ENCODE measurements around the gene NPHP1. TPM values are rescaled to one million over a fixed set of nuclear protein-coding genes. Genes with fewer than 3 reads are reported as not detected.
"Not testable (repeated sequence)": the region's sequence is repeated elsewhere in the genome, so short reads cannot be mapped to it uniquely, and the experiment has no call there.

Gene NPHP1
- total and polyA plus RNA-seq, 9 donors, result 4.3 to 9.8 (median 5.5) TPM

GRCh38 chr2:110220190-110220564 lies 15.4 kb upstream of the NPHP1 start:
- Histone ChIP-seq H3K4me3 (ENCODE audit: low read length) (no peak overlapping the region), H3K27me3 (ENCODE audit: control insufficient read depth, insufficient read depth, low read length) (peaks cover 9% of the 10 kb centered on the region), H3K27ac (ENCODE audit: low read length) (no peak overlapping the region), H3K9me3 (replicated peaks; ENCODE audit: control insufficient read depth, low read depth, low read length) (no peaks in the 10 kb centered on the region), H3K4me1 (ENCODE audit: control insufficient read depth, insufficient read depth, low read length) (peaks cover 2% of the 10 kb centered on the region), H3K36me3 (ENCODE audit: control insufficient read depth, insufficient read depth, low read length) (no peaks in the 10 kb centered on the region)
- DNase-seq, result no peak
- WGBS (ENCODE audit: insufficient coverage), result no CpG with 5 or more reads among the region's 2 CpGs

DNA sequence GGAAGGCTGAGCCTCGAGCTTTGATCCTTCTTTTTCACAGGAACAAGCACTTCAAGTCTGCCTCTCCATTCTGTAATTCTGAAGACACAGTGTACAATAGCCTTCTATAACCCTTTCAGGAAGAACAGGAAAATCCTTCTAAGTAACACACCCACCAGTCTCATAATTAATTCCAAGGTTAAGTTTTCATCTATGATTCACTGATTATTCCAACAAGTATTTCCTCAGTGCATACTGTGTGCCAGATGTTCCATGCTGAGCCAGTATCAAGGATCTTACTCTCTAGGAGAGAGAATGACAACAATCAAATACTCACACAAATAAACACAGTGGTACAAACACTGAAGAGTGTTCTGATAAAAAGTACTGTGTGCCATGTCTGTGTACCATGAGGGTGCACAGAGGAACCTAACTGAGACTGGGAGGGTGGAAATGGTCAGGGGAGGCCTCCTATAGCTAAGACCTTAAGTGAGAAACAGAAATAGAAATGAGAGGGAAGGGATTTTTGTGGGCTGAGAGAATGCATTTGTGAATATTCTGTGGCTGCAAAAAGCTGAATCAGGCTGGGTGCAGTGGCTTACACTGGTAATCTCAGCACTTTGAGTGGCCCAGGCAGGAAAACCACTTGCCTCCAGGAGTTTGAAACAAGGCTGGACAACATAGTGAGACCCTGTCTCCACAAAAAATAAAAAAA lies 14.8 kb upstream of the NPHP1 start:
- Histone ChIP-seq H3K27ac (ENCODE audit: low read length) (no peak overlapping the region), H3K4me1 (ENCODE audit: control insufficient read depth, insufficient read depth, low read length) (peaks cover 2% of the 10 kb centered on the region), H3K4me3 (ENCODE audit: low read length) (no peak overlapping the region), H3K36me3 (ENCODE audit: control insufficient read depth, insufficient read depth, low read length) (no peaks in the 10 kb centered on the region), H3K9me3 (replicated peaks; ENCODE audit: control insufficient read depth, low read depth, low read length) (no peaks in the 10 kb centered on the region), H3K27me3 (ENCODE audit: control insufficient read depth, insufficient read depth, low read length) (peaks cover 9% of the 10 kb centered on the region)
- WGBS (ENCODE audit: insufficient coverage), result 71% methylated on average over 1 of the region's 1 CpG
- no peak for DNase-seq

GRCh38 chr2:110218889-110219288 lies 14.1 kb upstream of the NPHP1 start:
- not testable (repeated sequence) for DNase-seq; H3K4me1 ChIP-seq (ENCODE audit: control insufficient read depth, insufficient read depth, low read length); H3K27ac ChIP-seq (ENCODE audit: low read length); H3K4me3 ChIP-seq (ENCODE audit: low read length); H3K9me3 ChIP-seq (replicated peaks; ENCODE audit: control insufficient read depth, low read depth, low read length); H3K27me3 ChIP-seq (ENCODE audit: control insufficient read depth, insufficient read depth, low read length); H3K36me3 ChIP-seq (ENCODE audit: control insufficient read depth, insufficient read depth, low read length)
- WGBS (ENCODE audit: insufficient coverage), result 100% methylated on average over 5 of the region's 7 CpGs

DNA sequence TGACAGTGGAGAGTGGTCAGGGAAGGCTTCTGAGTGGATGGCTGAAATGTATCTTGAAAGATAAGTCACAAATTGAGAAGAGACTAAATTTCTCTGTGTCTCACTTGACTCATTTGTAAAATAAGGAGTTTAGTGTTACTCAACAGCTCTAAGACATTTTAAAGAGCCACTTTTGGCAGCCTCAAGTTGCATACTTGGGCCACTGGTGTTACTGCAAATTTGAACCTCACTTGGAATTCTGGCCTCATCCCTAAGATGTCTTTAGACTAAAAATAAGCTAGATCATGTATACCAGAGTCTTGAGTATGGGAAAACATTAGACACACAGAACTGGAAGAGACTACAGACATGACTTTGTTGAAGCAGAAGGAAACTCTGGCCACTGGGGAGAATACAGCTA lies 12.0 kb upstream of the NPHP1 start:
- peak overlapping the region; percentile 4 for H3K27ac ChIP-seq (ENCODE audit: low read length)
- peaks cover 3% of the 10 kb centered on the region for H3K27me3 ChIP-seq (ENCODE audit: control insufficient read depth, insufficient read depth, low read length)
- no peak for DNase-seq
- peaks cover 2% of the 10 kb centered on the region for H3K4me1 ChIP-seq (ENCODE audit: control insufficient read depth, insufficient read depth, low read length)
- no peak overlapping the region for H3K4me3 ChIP-seq (ENCODE audit: low read length)
- H3K9me3 ChIP-seq (replicated peaks; ENCODE audit: control insufficient read depth, low read depth, low read length), result no peaks in the 10 kb centered on the region
- H3K36me3 ChIP-seq (ENCODE audit: control insufficient read depth, insufficient read depth, low read length), result no peaks in the 10 kb centered on the region

- no peak overlapping the region for H3K27ac ChIP-seq (ENCODE audit: low read length)
Observed at GRCh38 chr2:110216199-110216598, 11.4 kb upstream of the NPHP1 start.

DNA sequence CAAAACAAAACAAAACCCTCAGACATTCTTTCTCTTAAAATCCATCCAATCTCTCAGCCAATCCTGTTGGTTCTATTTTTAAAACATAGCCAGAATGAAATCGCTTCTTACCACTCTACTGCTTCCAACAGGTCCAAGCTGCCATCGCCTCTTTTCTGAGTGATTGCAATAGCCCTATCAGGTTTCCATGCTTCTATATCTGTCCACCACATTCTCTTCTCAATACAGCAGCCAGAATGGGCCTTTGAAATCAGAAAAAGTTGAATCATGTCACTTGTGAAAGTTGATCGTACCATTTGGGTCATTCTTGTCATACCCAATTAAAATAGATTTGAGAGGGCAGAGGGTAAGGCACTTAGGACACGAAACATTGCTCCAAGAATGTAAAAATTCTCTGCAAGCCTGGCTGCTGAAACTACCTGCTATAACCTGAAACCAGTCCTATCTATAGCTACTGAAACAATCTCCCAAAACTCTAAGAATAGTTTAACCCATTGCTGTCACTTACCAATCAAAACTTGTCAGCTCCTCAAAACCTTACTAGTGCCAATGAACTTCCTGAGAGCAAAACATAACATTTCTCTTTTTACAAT lies 10.8 kb upstream of the NPHP1 start:
- Histone ChIP-seq H3K27me3 (ENCODE audit: control insufficient read depth, insufficient read depth, low read length) (peaks cover 3% of the 10 kb centered on the region), H3K4me1 (ENCODE audit: control insufficient read depth, insufficient read depth, low read length) (peaks cover 5% of the 10 kb centered on the region), H3K27ac (ENCODE audit: low read length) (no peak overlapping the region), H3K9me3 (replicated peaks; ENCODE audit: control insufficient read depth, low read depth, low read length) (no peaks in the 10 kb centered on the region), H3K4me3 (ENCODE audit: low read length) (no peak overlapping the region), H3K36me3 (ENCODE audit: control insufficient read depth, insufficient read depth, low read length) (peaks cover under 1% of the 10 kb centered on the region)
- DNase-seq, result peak; percentile 26
- WGBS (ENCODE audit: insufficient coverage), result 63% methylated on average over 2 of the region's 4 CpGs

More at GRCh38 chr2:110216199-110216598, 11.4 kb upstream of the NPHP1 start:
- H3K4me1 ChIP-seq (ENCODE audit: control insufficient read depth, insufficient read depth, low read length), result peaks cover 2% of the 10 kb centered on the region
- 29% methylated on average over 1 of the region's 3 CpGs for WGBS (ENCODE audit: insufficient coverage)
- H3K9me3 ChIP-seq (replicated peaks; ENCODE audit: control insufficient read depth, low read depth, low read length), result no peaks in the 10 kb centered on the region
- DNase-seq, result no peak
- H3K27me3 ChIP-seq (ENCODE audit: control insufficient read depth, insufficient read depth, low read length), result peaks cover 3% of the 10 kb centered on the region
- no peaks in the 10 kb centered on the region for H3K36me3 ChIP-seq (ENCODE audit: control insufficient read depth, insufficient read depth, low read length)
- no peak overlapping the region for H3K4me3 ChIP-seq (ENCODE audit: low read length)

DNA sequence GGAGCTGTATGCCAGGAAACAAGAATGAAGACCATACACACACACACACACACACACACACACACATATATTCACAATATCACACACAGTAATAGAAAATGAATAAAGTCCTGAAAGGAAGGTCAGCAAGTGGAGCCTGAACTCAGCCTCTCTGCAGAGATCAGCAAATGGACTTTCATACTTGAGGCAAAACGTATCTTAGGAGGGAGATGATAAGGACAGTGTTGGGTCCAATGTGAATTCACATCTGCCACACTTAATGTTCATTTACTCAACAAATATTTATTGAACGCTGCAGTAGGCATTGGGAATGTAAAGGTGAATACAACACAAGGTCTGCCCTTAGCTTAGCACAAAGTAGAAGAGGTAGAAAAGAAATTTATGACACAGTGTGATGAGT lies 10.3 kb upstream of the NPHP1 start:
- WGBS (ENCODE audit: insufficient coverage), result no CpG with 5 or more reads among the region's 2 CpGs
- no peak overlapping the region for H3K4me3 ChIP-seq (ENCODE audit: low read length)

GRCh38 chr2:110213522-110213921 lies 8.7 kb upstream of the NPHP1 start:
- not testable (repeated sequence) for H3K4me1 ChIP-seq (ENCODE audit: control insufficient read depth, insufficient read depth, low read length); H3K9me3 ChIP-seq (replicated peaks; ENCODE audit: control insufficient read depth, low read depth, low read length); DNase-seq; H3K4me3 ChIP-seq (ENCODE audit: low read length); H3K27ac ChIP-seq (ENCODE audit: low read length); H3K36me3 ChIP-seq (ENCODE audit: control insufficient read depth, insufficient read depth, low read length); H3K27me3 ChIP-seq (ENCODE audit: control insufficient read depth, insufficient read depth, low read length)
- no CpG with 5 or more reads among the region's 3 CpGs for WGBS (ENCODE audit: insufficient coverage)

More for the DNA sequence above, 10.3 kb upstream of the NPHP1 start:
- H3K9me3 ChIP-seq (replicated peaks; ENCODE audit: control insufficient read depth, low read depth, low read length), result no peaks in the 10 kb centered on the region
- peaks cover 5% of the 10 kb centered on the region for H3K4me1 ChIP-seq (ENCODE audit: control insufficient read depth, insufficient read depth, low read length)
- DNase-seq, result no peak
- peaks cover 4% of the 10 kb centered on the region for H3K36me3 ChIP-seq (ENCODE audit: control insufficient read depth, insufficient read depth, low read length)
- H3K27me3 ChIP-seq (ENCODE audit: control insufficient read depth, insufficient read depth, low read length), result peaks cover 3% of the 10 kb centered on the region
- no peak overlapping the region for H3K27ac ChIP-seq (ENCODE audit: low read length)

DNA sequence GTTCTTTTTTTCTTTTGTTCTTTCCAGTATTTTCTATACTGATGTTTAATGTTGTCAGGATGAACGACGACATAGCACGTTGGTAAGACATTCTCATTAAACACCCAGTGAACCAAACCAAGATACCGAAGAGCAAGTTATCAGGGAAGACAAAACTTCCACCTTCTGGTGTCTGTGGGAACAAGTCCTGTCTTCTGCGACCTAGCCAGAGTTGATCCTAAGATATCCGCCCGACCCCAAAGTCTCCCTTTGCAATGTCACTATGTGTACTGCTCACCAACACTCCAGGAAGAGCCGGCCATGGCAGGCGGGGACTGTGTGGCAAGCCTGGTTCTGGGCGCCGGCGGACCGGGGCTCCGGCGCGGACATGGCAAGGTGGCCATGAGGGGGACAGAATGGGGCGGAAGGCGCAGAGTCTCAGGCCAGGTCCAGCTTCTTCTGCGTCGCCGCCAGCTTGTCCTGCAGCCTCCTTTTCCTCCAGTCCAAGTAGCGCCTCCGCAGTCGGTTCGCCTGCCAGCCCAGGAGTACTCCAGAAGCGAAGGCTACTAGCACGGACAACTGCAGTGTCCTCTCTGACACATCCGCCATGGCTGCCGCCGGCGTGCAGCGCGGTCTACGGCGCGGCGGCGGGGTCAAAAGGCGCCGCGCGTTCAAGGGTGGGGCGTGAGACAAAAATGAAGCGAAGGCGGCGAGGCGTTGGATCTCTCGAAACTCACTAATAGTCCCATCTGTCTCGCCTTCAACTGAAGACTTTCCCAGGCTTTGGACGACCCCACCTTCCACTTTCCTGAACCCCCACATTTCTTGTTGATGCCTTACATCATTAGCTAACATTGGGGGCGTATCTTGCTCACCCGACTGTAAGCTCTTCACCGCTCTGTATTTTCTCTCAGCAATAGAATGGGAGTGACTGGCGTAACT lies 7.4 kb upstream of the NPHP1 start, which contains the start of gene MTLN:
Gene MTLN (minus strand): TSS at position 610 of the 921 bp plus-strand sequence. CDS start 22 bp downstream, at position 588.
- peaks cover 5% of the 10 kb centered on the region for H3K4me1 ChIP-seq (ENCODE audit: control insufficient read depth, insufficient read depth, low read length)
- H3K36me3 ChIP-seq (ENCODE audit: control insufficient read depth, insufficient read depth, low read length), result peaks cover 10% of the 10 kb centered on the region
- no peaks in the 10 kb centered on the region for H3K9me3 ChIP-seq (replicated peaks; ENCODE audit: control insufficient read depth, low read depth, low read length)
- DNase-seq, result peak; percentile 91
- peak within 1 kb of the TSS; percentile 88 for H3K4me3 ChIP-seq (ENCODE audit: low read length)
- peak within 1 kb of the TSS; percentile 94 for H3K27ac ChIP-seq (ENCODE audit: low read length)
- no peaks in the 10 kb centered on the region for H3K27me3 ChIP-seq (ENCODE audit: control insufficient read depth, insufficient read depth, low read length)
- 25% methylated on average over 47 of the region's 54 CpGs for WGBS (ENCODE audit: insufficient coverage)
